Spleen (tissue), 11 donors: ENCODE measurements around the gene SPTLC3. TPM values are rescaled to one million over a fixed set of nuclear protein-coding genes. Genes with fewer than 3 reads are reported as not detected.

ENCODE experiments used
- DNase-seq: peaks from one replicate; pipeline ENCODE4 v3.0.0-alpha.2; 2020
- H3K27ac ChIP-seq, 8 donors: fragments of 200-600 bp; sonication (generic) in 7 of 8; 1 replicate in 4 of 8; 2 replicates in 4 of 8; pipeline versions ENCODE4 v1.5.0 to v1.8.0; 2016 to 2021; ENCODE audit warnings: inconsistent platforms in 4 of 8, mild to moderate bottlenecking in 4 of 8, moderate library complexity in 1 of 8
- H3K27me3 ChIP-seq, 7 donors: fragments of 200-600 bp; sonication (generic) in 6 of 7; replicated peaks in 1 of 7; 1 replicate in 4 of 7; 2 replicates in 3 of 7; pipeline versions ENCODE4 v1.5.0 to v1.8.0; 2016 to 2021; ENCODE audit warnings: inconsistent platforms in 3 of 7, mild to moderate bottlenecking in 1 of 7
- H3K36me3 ChIP-seq, 6 donors: fragments of 200-600 bp; sonication (generic) in 5 of 6; 1 replicate in 4 of 6; 2 replicates in 2 of 6; pipeline versions ENCODE4 v1.5.0 to v1.8.0; 2016 to 2021; ENCODE audit warnings: inconsistent platforms in 2 of 6
- H3K4me1 ChIP-seq, 6 donors: fragments of 200-600 bp; sonication (generic) in 5 of 6; 1 replicate in 3 of 6; 2 replicates in 3 of 6; pipeline versions ENCODE4 v1.5.0 to v1.8.0; 2016 to 2021; ENCODE audit warnings: inconsistent platforms in 3 of 6
- H3K4me3 ChIP-seq, 8 donors: fragments of 200-600 bp; sonication (generic) in 7 of 8; 1 replicate in 4 of 8; 2 replicates in 4 of 8; pipeline versions ENCODE4 v1.5.0 to v1.8.0; 2016 to 2021; ENCODE audit warnings: inconsistent platforms in 4 of 8, mild to moderate bottlenecking in 4 of 8, moderate library complexity in 2 of 8
- H3K9me3 ChIP-seq, 8 donors: fragments of 200-600 bp; sonication (generic) in 7 of 8; 1 replicate in 4 of 8; 2 replicates in 4 of 8; pipeline versions ENCODE4 v1.5.0 to v1.8.0; 2016 to 2021; ENCODE audit warnings: inconsistent platforms in 4 of 8
- CTCF ChIP-seq, 11 experiments: fragments of 200-600 bp in 7 of 11; fragments of 450-650 bp in 4 of 11; sonication (generic) in 4 of 11; IDR thresholded peaks in 8 of 11; conservative IDR thresholded peaks in 3 of 11; 1 replicate in 7 of 11; 2 replicates in 4 of 11; pipeline versions ENCODE4 v1.4.0 to v1.8.0; 2016 to 2021; ENCODE audit warnings: antibody characterized with exemption in 11 of 11, inconsistent platforms in 4 of 11, mild to moderate bottlenecking in 1 of 11
- POLR2A ChIP-seq, 3 donors: fragments of 450-650 bp; IDR thresholded peaks; one replicate each; pipeline ENCODE4 v1.5.1; 2017; ENCODE audit warnings: antibody characterized with exemption in 3 of 3, mild to moderate bottlenecking in 1 of 3
- POLR2AphosphoS5 ChIP-seq, 3 donors: sonication (generic); formaldehyde crosslinking; IDR thresholded peaks; one replicate each; pipeline ENCODE4 v1.5.1; 2017; ENCODE audit warnings: antibody characterized with exemption in 3 of 3
- WGBS, 5 donors: extraction: QIAGEN DNeasy Blood & Tissue Kit in 3 of 5; methylation state at CpG; one replicate each; pipeline versions ENCODE4 v1.1.5 to v1.1.7; 2013 to 2018; 5-methylcytosine and 5-hydroxymethylcytosine counted together
- intact Hi-C: fragments of 100-400 bp; cut with DNase I; formaldehyde crosslinking; loops from one replicate; pipeline ENCODE4 v1.15.0; 2023; ENCODE audit warnings: low total_unique reads
- polyA plus RNA-seq, 3 donors: library from polyadenylated mRNA; stranded (reverse); fragments of 200-250 nt; gene quantifications; one replicate each; pipeline ENCODE4 v1.2.1, GENCODE V29; 2013
- total RNA-seq, 7 donors: library from RNA; depleted of rRNA in 3 of 7; stranded (reverse); fragments of >200 nt in 3 of 7; fragmentation: NEBNext Ultra II Directional in 4 of 7; extraction: Animal tissue kit (Norgen Biotek cat#: 25700) in 4 of 7; gene quantifications; one replicate each; pipeline versions ENCODE4 v1.1.0 to v1.2.1, GENCODE V29; 2016 to 2021
- donor health status: healthy with polysubstance abuse.
- donor health status: DM: no; HTN: no; CAD: no; lungs with moderate emphysema.
- donor health status: DM: no; HTN: no; CAD: no.
- donor health status: Bipolar disorder and iron deficiency.
- donor health status: healthy.
- donor health status: DM: no; HTN: no; CAD: no.
- donor health status: DM: yes; HTN: yes; CAD: no.

The SPTLC3 gene
- total and polyA plus RNA-seq, 10 donors, result 0.50 to 12.3 (median 3.7) TPM

- no peak overlapping the region for H3K4me3 ChIP-seq
- peaks cover 0 to 8% (median 0%) of the 10 kb centered on the region in 7 donors for H3K27me3 ChIP-seq
- no peak overlapping the region for H3K27ac ChIP-seq
- H3K36me3 ChIP-seq, result no peaks in the 10 kb centered on the region
- no peak for TF ChIP-seq POLR2A (IDR thresholded peaks at IDR 0.05)
- no peak for TF ChIP-seq POLR2AphosphoS5 (IDR thresholded peaks at IDR 0.05)
- no peak for TF ChIP-seq CTCF (IDR thresholded peaks at IDR 0.05 in 8 of 11, conservative IDR thresholded peaks at IDR 0.05 in 3 of 11)
- no peak for DNase-seq
- 75 to 85% (median 78%) methylated on average over 9 of the region's 9 CpGs for WGBS, 5 donors
- intact Hi-C loops, result loop anchor here (10.0 kb wide), 1 partner anchor 130 kb away; no protein-coding TSS in a partner anchor
- no peaks in the 10 kb centered on the region for H3K9me3 ChIP-seq
- peaks cover 0 to 6% (median 0%) of the 10 kb centered on the region in 6 donors for H3K4me1 ChIP-seq
Observed at GRCh38 chr20:13105039-13105438, 96.3 kb downstream of the SPTLC3 start.

GRCh38 chr20:13105864-13106457 is 97.2 kb downstream of the SPTLC3 start:
- no peak overlapping the region for H3K4me3 ChIP-seq
- H3K27ac ChIP-seq, result no peak overlapping the region
- intact Hi-C loops, result loop anchor here (10.0 kb wide), 1 partner anchor 131 kb away; no protein-coding TSS in a partner anchor
- TF ChIP-seq POLR2A (IDR thresholded peaks at IDR 0.05), result no peak
- TF ChIP-seq CTCF (IDR thresholded peaks at IDR 0.05 in 8 of 11, conservative IDR thresholded peaks at IDR 0.05 in 3 of 11), result peak; percentile 15 to 72 (median 42)
- TF ChIP-seq POLR2AphosphoS5 (IDR thresholded peaks at IDR 0.05), result no peak
- DNase-seq, result no peak
- no peaks in the 10 kb centered on the region for H3K9me3 ChIP-seq
- H3K4me1 ChIP-seq, result peaks cover 0 to 6% (median 0%) of the 10 kb centered on the region in 6 donors
- WGBS, 5 donors, result 36 to 42% (median 40%) methylated on average over 14 of the region's 14 CpGs
- H3K27me3 ChIP-seq, result peaks cover 0 to 8% (median 0%) of the 10 kb centered on the region in 7 donors
- no peaks in the 10 kb centered on the region for H3K36me3 ChIP-seq

- Histone ChIP-seq H3K4me1 (peaks cover 0 to 6% (median 0%) of the 10 kb centered on the region in 6 donors), H3K9me3 (no peaks in the 10 kb centered on the region), H3K27me3 (peaks cover 0 to 8% (median 0%) of the 10 kb centered on the region in 7 donors), H3K27ac (no peak overlapping the region), H3K36me3 (no peaks in the 10 kb centered on the region), H3K4me3 (no peak overlapping the region)
- 57 to 76% (median 72%) methylated on average over 4 of the region's 4 CpGs for WGBS, 5 donors
- intact Hi-C loops, result loop anchor here (10.0 kb wide), 2 partner anchors 135 to 945 kb away; no protein-coding TSS in a partner anchor
- no peak for DNase-seq
- TF ChIP-seq CTCF (IDR thresholded peaks at IDR 0.05 in 8 of 11, conservative IDR thresholded peaks at IDR 0.05 in 3 of 11) (no peak), POLR2AphosphoS5 (IDR thresholded peaks at IDR 0.05) (no peak), POLR2A (IDR thresholded peaks at IDR 0.05) (no peak)
Observed at GRCh38 chr20:13109658-13110057, 100.9 kb downstream of the SPTLC3 start.

GRCh38 chr20:13110796-13111195 is 102.0 kb downstream of the SPTLC3 start:
- no peak for TF ChIP-seq POLR2A (IDR thresholded peaks at IDR 0.05)
- Histone ChIP-seq H3K4me1 (peaks cover 0 to 4% (median 0%) of the 10 kb centered on the region in 6 donors), H3K27ac (no peak overlapping the region), H3K4me3 (no peak overlapping the region), H3K9me3 (no peaks in the 10 kb centered on the region), H3K36me3 (no peaks in the 10 kb centered on the region), H3K27me3 (peaks cover 0 to 8% (median 0%) of the 10 kb centered on the region in 7 donors)
- 72 to 86% (median 80%) methylated on average over 2 of the region's 2 CpGs for WGBS, 5 donors
- intact Hi-C loops, result loop anchor here (10.0 kb wide), 1 partner anchor 944 kb away; no protein-coding TSS in a partner anchor
- no peak for DNase-seq
